Measurements from ENCODE around the gene ASIC4. TPM values are rescaled to one million over a fixed set of nuclear protein-coding genes. Genes with fewer than 3 reads are reported as not detected.

Gene ASIC4
- total RNA-seq, 3 donors from 2014 or later (not counting 1 experiment from before 2014, with no cell fraction given) = 0.12 to 0.20 TPM; not detected in 1

- no peak for DNase-seq
- WGBS (ENCODE audit: insufficient coverage) = 82% methylated on average over 14 of the region's 14 CpGs
- TF ChIP-seq CTCF (IDR thresholded peaks at IDR 0.05) = no peak
- Histone ChIP-seq H3K27ac (ENCODE audit: low read length) (no peak overlapping the region), H3K27me3 (ENCODE audit: control insufficient read depth, insufficient read depth, low read length) (peaks cover 24% of the 10 kb centered on the region), H3K36me3 (ENCODE audit: control insufficient read depth, insufficient read depth, low read length) (no peaks in the 10 kb centered on the region), H3K9me3 (ENCODE audit: control insufficient read depth, insufficient read depth, low read length) (no peaks in the 10 kb centered on the region), H3K4me3 (ENCODE audit: low read length) (no peak overlapping the region), H3K4me1 (ENCODE audit: control insufficient read depth, insufficient read depth, low read length) (peaks cover 6% of the 10 kb centered on the region)
- Mint-ChIP-seq H3K9me3 (no peaks in the 10 kb centered on the region), H3K27ac (no peak overlapping the region), H3K36me3 (no peaks in the 10 kb centered on the region), H3K4me3 (no peak overlapping the region), H3K4me1 (peaks cover 0 to 3% of the 10 kb centered on the region in 2 donors), H3K27me3 (ENCODE audit: low read depth in 2 of 2) (peaks cover 30 to 45% of the 10 kb centered on the region in 2 donors)
- intact Hi-C loops (cut with micrococcal nuclease) = no loop called here
- no peak for ATAC-seq
These were observed 22.9 kb upstream of the ASIC4 start for GRCh38 chr2:219491278-219491963.

- peaks cover 0 to 11% of the 10 kb centered on the region in 2 donors for H3K4me1 Mint-ChIP-seq
- H3K36me3 ChIP-seq (ENCODE audit: control insufficient read depth, insufficient read depth, low read length) = no peaks in the 10 kb centered on the region
- H3K27me3 Mint-ChIP-seq (ENCODE audit: low read depth in 2 of 2) = peaks cover 26 to 42% of the 10 kb centered on the region in 2 donors
- WGBS (ENCODE audit: insufficient coverage) = 69% methylated on average over 20 of the region's 20 CpGs
- H3K4me1 ChIP-seq (ENCODE audit: control insufficient read depth, insufficient read depth, low read length) = peaks cover 17% of the 10 kb centered on the region
- H3K4me3 Mint-ChIP-seq = no peak overlapping the region
- DNase-seq (no peak), ATAC-seq (no peak)
- H3K27ac Mint-ChIP-seq = no peak overlapping the region
- H3K27ac ChIP-seq (ENCODE audit: low read length) = no peak overlapping the region
- no peaks in the 10 kb centered on the region for H3K9me3 Mint-ChIP-seq
- H3K9me3 ChIP-seq (ENCODE audit: control insufficient read depth, insufficient read depth, low read length) = no peaks in the 10 kb centered on the region
- intact Hi-C loops (cut with micrococcal nuclease) = no loop called here
- H3K27me3 ChIP-seq (ENCODE audit: control insufficient read depth, insufficient read depth, low read length) = peaks cover 32% of the 10 kb centered on the region
- H3K4me3 ChIP-seq (ENCODE audit: low read length) = no peak overlapping the region
- H3K36me3 Mint-ChIP-seq = no peaks in the 10 kb centered on the region
- no peak for TF ChIP-seq CTCF (IDR thresholded peaks at IDR 0.05)
These were observed 21.7 kb upstream of the ASIC4 start for GRCh38 chr2:219492575-219492974.

GRCh38 chr2:219493086-219493485 lies 21.2 kb upstream of the ASIC4 start:
- H3K4me1 ChIP-seq (ENCODE audit: control insufficient read depth, insufficient read depth, low read length) = peaks cover 22% of the 10 kb centered on the region
- WGBS (ENCODE audit: insufficient coverage) = 93% methylated on average over 5 of the region's 5 CpGs
- no peak overlapping the region for H3K27ac ChIP-seq (ENCODE audit: low read length)
- Mint-ChIP-seq H3K27me3 (ENCODE audit: low read depth in 2 of 2) (peaks cover 22 to 38% of the 10 kb centered on the region in 2 donors), H3K4me1 (peaks cover 2 to 16% of the 10 kb centered on the region in 2 donors), H3K4me3 (no peak overlapping the region), H3K36me3 (no peaks in the 10 kb centered on the region), H3K9me3 (no peaks in the 10 kb centered on the region), H3K27ac (no peak overlapping the region)
- ATAC-seq = no peak
- H3K9me3 ChIP-seq (ENCODE audit: control insufficient read depth, insufficient read depth, low read length) = no peaks in the 10 kb centered on the region
- peaks cover 35% of the 10 kb centered on the region for H3K27me3 ChIP-seq (ENCODE audit: control insufficient read depth, insufficient read depth, low read length)
- no peak for DNase-seq
- no peaks in the 10 kb centered on the region for H3K36me3 ChIP-seq (ENCODE audit: control insufficient read depth, insufficient read depth, low read length)
- no peak overlapping the region for H3K4me3 ChIP-seq (ENCODE audit: low read length)
- intact Hi-C loops (cut with micrococcal nuclease) = no loop called here
- TF ChIP-seq CTCF (IDR thresholded peaks at IDR 0.05) = no peak
